Pancreas (tissue), 10 donors: ENCODE results near the gene C16orf87. TPM values are rescaled to one million over a fixed set of nuclear protein-coding genes. Genes with fewer than 3 reads are reported as not detected.

Experiments
- ATAC-seq, 4 donors: fragments of 200-7000 bp; cut with Tn5 transposase; one replicate each; pipeline versions ENCODE4 v1.8.0 to v1.9.1; 2020; ENCODE audit warnings: mild to moderate bottlenecking in 4 of 4, moderate library complexity in 4 of 4
- DNase-seq, 6 donors: peaks; one replicate each; pipeline ENCODE4 v3.0.0-alpha.2; 2020
- FAIRE-seq: peaks from 2 replicates; lab custom pipeline; 2012; peaks lifted over from hg19 to GRCh38; lab: Jason Lieb, UNC
- H3K27ac ChIP-seq, 4 donors: fragments of 200-600 bp; sonication (generic); 1 replicate in 3 of 4; 2 replicates in 1 of 4; pipeline versions ENCODE4 v1.5.0 to v1.8.0; 2020
- H3K27me3 ChIP-seq, 4 donors: fragments of 200-600 bp; one replicate each; pipeline ENCODE4 v1.8.0; 2021
- H3K36me3 ChIP-seq, 3 donors: fragments of 200-600 bp; sonication (generic) in 1 of 3; one replicate each; pipeline versions ENCODE4 v1.5.0 to v1.8.0; 2020 to 2021
- H3K4me1 ChIP-seq, 3 donors: fragments of 200-600 bp; one replicate each; pipeline ENCODE4 v1.8.0; 2021
- H3K4me3 ChIP-seq, 4 donors: fragments of 200-600 bp; sonication (generic) in 2 of 4; one replicate each; pipeline versions ENCODE4 v1.5.0 to v1.8.0; 2020 to 2021
- H3K9me3 ChIP-seq, 4 donors: fragments of 200-600 bp; one replicate each; pipeline ENCODE4 v1.8.0; 2021
- CTCF ChIP-seq, 4 donors: fragments of 200-600 bp; sonication (generic) in 3 of 4; IDR thresholded peaks; one replicate each; pipeline versions ENCODE4 v1.5.0 to v1.8.0; 2021; ENCODE audit warnings: antibody characterized with exemption in 4 of 4
- WGBS, 2 donors: extraction: QIAGEN DNeasy Blood & Tissue Kit; methylation state at CpG; one replicate each; pipeline ENCODE4 v1.1.7; 2013; 5-methylcytosine and 5-hydroxymethylcytosine counted together
- intact Hi-C, 3 donors: fragments of 100-400 bp; cut with DNase I; formaldehyde crosslinking; loops; one replicate each; pipeline versions ENCODE4 v1.11.1 to v1.14.2; 2022
- polyA plus RNA-seq, 2 donors: library from polyadenylated mRNA; stranded (reverse); fragments of 200-250 nt; gene quantifications; one replicate each; pipeline ENCODE4 v1.2.3, GENCODE V29; 2013
- total RNA-seq, 6 donors: library from RNA; stranded (reverse); fragmentation: NEBNext Ultra II Directional in 4 of 6; extraction: Animal tissue kit (Norgen Biotek cat#: 25700) in 4 of 6; gene quantifications; one replicate each; pipeline versions ENCODE4 v1.2.1 to v1.2.4, GENCODE V29; 2021 to 2023
- donor health status: healthy with polysubstance abuse.
- donor health status: DM: no; HTN: no; CAD: no; lungs with moderate emphysema.
- donor health status: DM: no; HTN: no; CAD: no.
- donor health status: control.
- donor health status: control.
- donor health status: Bipolar disorder and iron deficiency.
- donor health status: DM: yes; HTN: yes; CAD: no.
- donor health status: DM: no; HTN: no; CAD: no.
- donor health status: DM: no; HTN: no; CAD: no.
- donor health status: DM: yes; HTN: yes; CAD: no.

Gene C16orf87
- total and polyA plus RNA-seq, 8 donors = 1.0 to 3.1 (median 2.3) TPM

- H3K4me3 ChIP-seq = no peak overlapping the region
- DNase-seq (no peak), FAIRE-seq (no peak), ATAC-seq (no peak)
- TF ChIP-seq CTCF (IDR thresholded peaks at IDR 0.05) = no peak
- H3K36me3 ChIP-seq = no peaks in the 10 kb centered on the region
- peaks cover 0 to 9% (median 6%) of the 10 kb centered on the region in 3 donors for H3K4me1 ChIP-seq
- H3K9me3 ChIP-seq = no peaks in the 10 kb centered on the region
- no peaks in the 10 kb centered on the region for H3K27me3 ChIP-seq
- intact Hi-C loops = no loop called here
- no peak overlapping the region for H3K27ac ChIP-seq
- 95 to 99% methylated on average over 1 of the region's 1 CpG for WGBS, 2 donors
These were observed 16.2 kb downstream of the C16orf87 start for GRCh38 chr16:46814790-46815189.

- H3K4me1 ChIP-seq = peaks cover 0 to 17% (median 13%) of the 10 kb centered on the region in 3 donors
- DNase-seq (no peak), FAIRE-seq (no peak), ATAC-seq (no peak)
- no peak for TF ChIP-seq CTCF (IDR thresholded peaks at IDR 0.05)
- no peak overlapping the region for H3K4me3 ChIP-seq
- H3K36me3 ChIP-seq = no peaks in the 10 kb centered on the region
- intact Hi-C loops = no loop called here
- no peak overlapping the region for H3K27ac ChIP-seq
- no peaks in the 10 kb centered on the region for H3K9me3 ChIP-seq
- 88 to 92% methylated on average over 7 of the region's 7 CpGs for WGBS, 2 donors
- H3K27me3 ChIP-seq = no peaks in the 10 kb centered on the region
These were observed 17.4 kb downstream of the C16orf87 start for GRCh38 chr16:46813611-46814010.

GRCh38 chr16:46812781-46813540, 18.0 kb downstream of the C16orf87 start:
- no peaks in the 10 kb centered on the region for H3K36me3 ChIP-seq
- no peak for ATAC-seq
- no peak overlapping the region for H3K4me3 ChIP-seq
- WGBS, 2 donors = 86 to 93% methylated on average over 6 of the region's 6 CpGs
- no peak for TF ChIP-seq CTCF (IDR thresholded peaks at IDR 0.05)
- H3K27me3 ChIP-seq = no peaks in the 10 kb centered on the region
- no peaks in the 10 kb centered on the region for H3K9me3 ChIP-seq
- intact Hi-C loops = no loop called here
- H3K27ac ChIP-seq = no peak overlapping the region
- H3K4me1 ChIP-seq = peaks cover 0 to 17% (median 13%) of the 10 kb centered on the region in 3 donors
- no peak for FAIRE-seq
- no peak for DNase-seq

GRCh38 chr16:46811682-46812081, 19.3 kb downstream of the C16orf87 start:
- no peak overlapping the region for H3K27ac ChIP-seq
- 96 to 97% methylated on average over 5 of the region's 5 CpGs for WGBS, 2 donors
- no peak for DNase-seq
- H3K4me3 ChIP-seq = no peak overlapping the region
- no peaks in the 10 kb centered on the region for H3K27me3 ChIP-seq
- H3K9me3 ChIP-seq = no peaks in the 10 kb centered on the region
- FAIRE-seq = no peak
- intact Hi-C loops = no loop called here
- TF ChIP-seq CTCF (IDR thresholded peaks at IDR 0.05) = no peak
- H3K36me3 ChIP-seq = no peaks in the 10 kb centered on the region
- peaks cover 0 to 17% (median 13%) of the 10 kb centered on the region in 3 donors for H3K4me1 ChIP-seq
- no peak for ATAC-seq

GRCh38 chr16:46808997-46809396, 22.0 kb downstream of the C16orf87 start:
- no peak overlapping the region for H3K27ac ChIP-seq
- no peaks in the 10 kb centered on the region for H3K9me3 ChIP-seq
- TF ChIP-seq CTCF (IDR thresholded peaks at IDR 0.05) = no peak
- H3K4me1 ChIP-seq = peaks cover 0 to 17% (median 13%) of the 10 kb centered on the region in 3 donors
- intact Hi-C loops = no loop called here
- 93 to 97% methylated on average over 4 of the region's 4 CpGs for WGBS, 2 donors
- no peaks in the 10 kb centered on the region for H3K27me3 ChIP-seq
- H3K4me3 ChIP-seq = no peak overlapping the region
- H3K36me3 ChIP-seq = no peaks in the 10 kb centered on the region
- ATAC-seq = no peak
- no peak for FAIRE-seq
- no peak for DNase-seq
